PC-3 (cell line): Measurements from ENCODE around the gene SRM.

Experiments used
- EZH2 ChIP-seq: fragments of 300-600 bp; sonication (generic); IDR thresholded peaks from one replicate; pipeline ENCODE4 v1.6.1; 2017; ENCODE audit warnings: antibody characterized with exemption, mild to moderate bottlenecking, low read length; ENCODE audit not compliant: unreplicated experiment
- TF ChIP-seq, protein P1 (sequence below): fragments of 300-600 bp; sonication (generic); conservative IDR thresholded peaks from 2 replicates; pipeline ENCODE4 v1.5.1; 2017; ENCODE audit warnings: antibody characterized with exemption, low read depth, mild to moderate bottlenecking, low read length

DNA sequence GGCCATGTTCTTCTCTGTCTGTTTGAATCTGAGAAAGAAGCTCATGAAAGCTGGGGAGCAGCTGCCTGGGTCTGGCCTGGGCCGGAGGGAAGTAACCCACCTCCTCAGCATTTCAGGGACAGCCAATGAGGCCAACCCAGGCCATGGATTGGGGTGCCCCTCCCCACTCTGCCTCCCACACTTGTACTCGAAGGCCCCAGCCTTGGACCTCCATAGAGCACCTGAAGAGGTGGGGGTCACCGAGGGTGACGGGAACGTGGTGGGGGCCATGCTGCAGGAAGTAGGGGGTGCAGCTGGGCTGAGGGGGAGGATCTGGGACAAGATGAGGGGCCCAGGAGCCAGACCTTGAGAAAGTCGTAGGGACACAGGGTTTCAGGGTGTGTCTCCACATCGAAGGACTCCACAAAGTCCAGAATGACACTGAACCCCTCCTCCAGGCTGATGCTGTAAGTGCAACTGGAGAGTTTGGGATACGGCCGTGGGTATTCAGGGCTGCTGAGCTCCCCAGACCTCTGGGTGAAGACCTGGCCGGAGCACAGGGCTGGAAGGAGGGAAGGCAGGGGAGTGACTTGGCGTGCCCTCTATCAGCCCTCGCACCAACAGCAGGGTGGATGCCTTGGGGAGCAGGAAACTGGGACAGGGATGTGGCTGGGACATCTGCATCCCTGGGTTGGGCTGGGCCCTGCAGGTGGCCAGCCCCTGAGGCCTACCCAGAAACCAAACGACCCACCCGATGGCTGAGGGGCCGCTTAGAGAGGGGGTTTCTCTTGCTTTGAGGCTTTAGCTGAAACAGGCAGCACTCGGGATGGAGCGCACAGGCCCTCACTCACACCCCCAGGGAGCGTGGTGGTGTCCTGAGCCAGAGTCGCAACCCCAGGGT, 16.6 kb downstream of the SRM start:
- TF ChIP-seq, protein P1, sequence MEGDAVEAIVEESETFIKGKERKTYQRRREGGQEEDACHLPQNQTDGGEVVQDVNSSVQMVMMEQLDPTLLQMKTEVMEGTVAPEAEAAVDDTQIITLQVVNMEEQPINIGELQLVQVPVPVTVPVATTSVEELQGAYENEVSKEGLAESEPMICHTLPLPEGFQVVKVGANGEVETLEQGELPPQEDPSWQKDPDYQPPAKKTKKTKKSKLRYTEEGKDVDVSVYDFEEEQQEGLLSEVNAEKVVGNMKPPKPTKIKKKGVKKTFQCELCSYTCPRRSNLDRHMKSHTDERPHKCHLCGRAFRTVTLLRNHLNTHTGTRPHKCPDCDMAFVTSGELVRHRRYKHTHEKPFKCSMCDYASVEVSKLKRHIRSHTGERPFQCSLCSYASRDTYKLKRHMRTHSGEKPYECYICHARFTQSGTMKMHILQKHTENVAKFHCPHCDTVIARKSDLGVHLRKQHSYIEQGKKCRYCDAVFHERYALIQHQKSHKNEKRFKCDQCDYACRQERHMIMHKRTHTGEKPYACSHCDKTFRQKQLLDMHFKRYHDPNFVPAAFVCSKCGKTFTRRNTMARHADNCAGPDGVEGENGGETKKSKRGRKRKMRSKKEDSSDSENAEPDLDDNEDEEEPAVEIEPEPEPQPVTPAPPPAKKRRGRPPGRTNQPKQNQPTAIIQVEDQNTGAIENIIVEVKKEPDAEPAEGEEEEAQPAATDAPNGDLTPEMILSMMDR: no peak
- no peak for TF ChIP-seq EZH2
